IMR-90 (cell line): Measurements from ENCODE around the gene MYOF. TPM values are rescaled to one million over a fixed set of nuclear protein-coding genes. Genes with fewer than 3 reads are reported as not detected.

ENCODE experiments used
- ATAC-seq: fragments of 200-7000 bp; cut with Tn5 transposase; 2 replicates; pipeline ENCODE4 v1.9.1; 2020; ENCODE audit warnings: low read depth, mild to moderate bottlenecking, moderate library complexity
- BruUV-seq: library from RNA; stranded (reverse); fragments of 400-500 nt; replicated peaks from 2 replicates; lab custom pipeline; 2021; lab: Mats Ljungman, UMichigan
- CTCF ChIA-PET: fragments of 300-600 bp; formaldehyde crosslinking; extraction: SDS; loops from one replicate; lab custom pipeline; 2021; ENCODE audit warnings: antibody characterized with exemption; lab: Yijun Ruan, JAX
- POLR2A ChIA-PET: fragments of 300-600 bp; sonication (Branson Sonifier 250); formaldehyde crosslinking; loops from one replicate; lab custom pipeline; 2022; ENCODE audit warnings: antibody characterized with exemption; ENCODE audit not compliant: unreplicated experiment; lab: Charles Lee
- DNase-seq: peaks from one replicate; pipeline ENCODE4 v3.0.0; 2013
- H2AFZ ChIP-seq: replicated peaks from 2 replicates; pipeline ENCODE3; 2013; ENCODE audit warnings: low read length, mild to moderate bottlenecking; ENCODE audit not compliant: poor library complexity
- H2AK5ac ChIP-seq: 2 replicates; pipeline ENCODE4 v1.6.1; 2013; ENCODE audit warnings: low read depth, low read length, inconsistent platforms
- H2AK9ac ChIP-seq: replicated peaks from 2 replicates; pipeline ENCODE3; 2013; ENCODE audit warnings: mild to moderate bottlenecking, low read depth, low read length, moderate library complexity; ENCODE audit not compliant: poor library complexity
- H2BK120ac ChIP-seq: 2 replicates; pipeline ENCODE4 v1.6.1; 2013; ENCODE audit warnings: low read depth, low read length, inconsistent platforms
- H2BK15ac ChIP-seq: 3 replicates; pipeline ENCODE4 v1.6.1; 2013; ENCODE audit warnings: low read depth, low read length, inconsistent platforms
- H2BK20ac ChIP-seq: 2 replicates; pipeline ENCODE4 v1.6.1; 2013; ENCODE audit warnings: low read depth, mild to moderate bottlenecking, inconsistent platforms, low read length, moderate library complexity
- H2BK5ac ChIP-seq: 2 replicates; pipeline ENCODE4 v1.6.1; 2013; ENCODE audit warnings: mild to moderate bottlenecking, low read depth, low read length, inconsistent platforms; ENCODE audit not compliant: poor library complexity, severe bottlenecking
- H3K14ac ChIP-seq: replicated peaks from 2 replicates; pipeline ENCODE4 v1.6.1; 2013; ENCODE audit warnings: low read depth, low read length, inconsistent platforms
- H3K18ac ChIP-seq: 2 replicates; pipeline ENCODE4 v1.6.1; 2013; ENCODE audit warnings: low read depth, low read length, control low read depth
- H3K23ac ChIP-seq: 2 replicates; pipeline ENCODE4 v1.6.1; 2013; ENCODE audit warnings: low read depth, low read length, inconsistent platforms
- H3K27ac ChIP-seq: 2 replicates; pipeline ENCODE4 v1.5.1; 2013; ENCODE audit warnings: mild to moderate bottlenecking, control low read depth, low read length; ENCODE audit not compliant: insufficient read depth
- H3K27me3 ChIP-seq: 2 replicates; pipeline ENCODE4 v1.6.1; 2013; ENCODE audit warnings: low read length; ENCODE audit not compliant: control insufficient read depth, insufficient read depth
- H3K36me3 ChIP-seq: 2 replicates; pipeline ENCODE4 v1.6.1; 2013; ENCODE audit warnings: low read length, mixed read lengths; ENCODE audit not compliant: control insufficient read depth, insufficient read depth
- H3K4ac ChIP-seq: 2 replicates; pipeline ENCODE4 v1.6.1; 2013; ENCODE audit warnings: low read depth, low read length, inconsistent platforms
- H3K4me1 ChIP-seq: 2 replicates; pipeline ENCODE4 v1.6.1; 2013; ENCODE audit warnings: low read length, mixed read lengths; ENCODE audit not compliant: control insufficient read depth, insufficient read depth
- H3K4me2 ChIP-seq: 2 replicates; pipeline ENCODE4 v1.6.1; 2013; ENCODE audit warnings: low read depth, mild to moderate bottlenecking, control low read depth, low read length, moderate library complexity
- H3K4me3 ChIP-seq: 2 replicates; pipeline ENCODE4 v1.5.1; 2013; ENCODE audit warnings: low read depth, mild to moderate bottlenecking, control low read depth, low read length, moderate library complexity; ENCODE audit not compliant: insufficient read depth
- H3K56ac ChIP-seq: 2 replicates; pipeline ENCODE4 v1.6.1; 2013; ENCODE audit warnings: low read length, inconsistent platforms; ENCODE audit not compliant: insufficient read depth; ENCODE audit errors: extremely low read depth
- H3K79me1 ChIP-seq, 2 experiments: 2 replicates each; pipeline ENCODE4 v1.6.1; 2013; ENCODE audit warnings: low read length in 2 of 2, inconsistent platforms in 1 of 2, low read depth in 1 of 2
- H3K9ac ChIP-seq: 2 replicates; pipeline ENCODE4 v1.6.1; 2013; ENCODE audit warnings: low read depth, low read length, control low read depth
- H3K9me1 ChIP-seq: 2 replicates; pipeline ENCODE4 v1.6.1; 2013; ENCODE audit warnings: low read length, inconsistent platforms; ENCODE audit not compliant: insufficient read depth
- H3K9me3 ChIP-seq: 2 replicates; pipeline ENCODE4 v1.6.1; 2013; ENCODE audit warnings: low read length; ENCODE audit not compliant: control insufficient read depth, insufficient read depth
- H4K20me1 ChIP-seq: 2 replicates; pipeline ENCODE4 v1.6.1; 2013; ENCODE audit warnings: low read length, inconsistent platforms; ENCODE audit not compliant: insufficient read depth
- H4K5ac ChIP-seq: 2 replicates; pipeline ENCODE4 v1.6.1; 2013; ENCODE audit warnings: mild to moderate bottlenecking, low read depth, low read length, control low read depth
- H4K8ac ChIP-seq, 2 experiments: 2 replicates each; pipeline ENCODE4 v1.6.1; 2013; ENCODE audit warnings: low read depth in 2 of 2, low read length in 2 of 2, control low read depth in 1 of 2, inconsistent platforms in 1 of 2
- H4K91ac ChIP-seq: 2 replicates; pipeline ENCODE4 v1.6.1; 2013; ENCODE audit warnings: low read depth, low read length, inconsistent platforms; ENCODE audit not compliant: insufficient read depth
- POLR2A ChIP-seq: IDR thresholded peaks from 2 replicates; pipeline ENCODE4 v1.6.1; 2012; ENCODE audit warnings: mild to moderate bottlenecking, low read depth, low read length
- WGBS, 2 experiments: methylation state at CpG; one replicate each; pipeline versions ENCODE4 v1.1.5 to v1.1.7; 2013; ENCODE audit warnings: missing lambda C conversion rate in 2 of 2; ENCODE audit not compliant: insufficient read length in 1 of 2; ENCODE audit errors: extremely low coverage in 2 of 2; 5-methylcytosine and 5-hydroxymethylcytosine counted together
- dilution Hi-C: fragments of 300-500 bp; cut with HindIII; formaldehyde crosslinking; loops from one replicate; pipeline ENCODE4 v1.14.3; 2018; ENCODE audit warnings: low sequenced_read_pairs; ENCODE audit not compliant: unreplicated experiment
- in situ Hi-C: fragments of 300-500 bp; cut with MboI; formaldehyde crosslinking; loops from 3 replicates; pipeline ENCODE4 v1.14.3; 2019; ENCODE audit warnings: low sequenced_read_pairs, inconsistent platforms, mixed read lengths
- intact Hi-C: fragments of 100-400 bp; cut with micrococcal nuclease; formaldehyde crosslinking; loops from 2 replicates; pipeline ENCODE4 v1.10.0; 2022
- polyA plus RNA-seq, 3 experiments: library from polyadenylated mRNA; depleted of rRNA; stranded (reverse); fragments of >200 nt; gene quantifications; 2 replicates each; pipeline ENCODE4 v1.2.3, GENCODE V29; 2012; ENCODE audit warnings: low replicate concordance in 1 of 3
- total RNA-seq: library from RNA; depleted of rRNA; stranded (reverse); fragments of >200 nt; gene quantifications from 2 replicates; pipeline ENCODE4 v1.2.3, GENCODE V29; 2012

Gene MYOF
- total and polyA plus RNA-seq, 2 of the 4 experiments (the other 2 are of a cell fraction), result 221 to 281 TPM

DNA sequence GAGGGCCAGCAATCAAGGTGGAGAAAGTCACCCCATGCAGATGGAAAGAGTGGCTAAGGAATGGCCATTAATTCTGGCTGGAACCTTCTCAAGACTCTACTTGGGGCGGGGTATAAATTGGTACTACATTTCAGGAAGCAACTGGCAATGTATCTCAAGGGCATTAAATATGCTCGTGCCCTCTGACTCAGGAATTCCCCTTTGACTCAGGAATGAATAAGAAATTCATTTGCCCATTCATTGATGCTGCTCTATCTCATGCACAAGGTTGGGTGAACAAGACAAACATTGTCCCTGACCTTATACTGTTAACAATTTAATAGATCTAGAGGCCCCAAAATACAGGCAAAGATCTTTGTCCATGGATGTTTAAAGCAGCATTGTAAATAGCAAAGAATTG is 188.1 kb downstream of the MYOF start:
- Histone ChIP-seq H3K18ac (no peak overlapping the region), H2BK5ac (no peak overlapping the region), H3K4ac (no peak overlapping the region), H3K27ac (no peak overlapping the region), H3K9ac (no peak overlapping the region), H3K4me3 (no peak overlapping the region), H4K5ac (no peak overlapping the region), H3K4me2 (no peak overlapping the region), H2AK5ac (no peak overlapping the region), H3K14ac (no peak overlapping the region), H2BK15ac (no peak overlapping the region), H3K56ac (no peak overlapping the region), H4K8ac (no peak overlapping the region), H3K27me3 (no peaks in the 10 kb centered on the region), H3K9me1 (peaks cover 4% of the 10 kb centered on the region), H4K91ac (no peak overlapping the region), H2AK9ac (no peak overlapping the region), H2AFZ (no peak overlapping the region), H3K9me3 (no peaks in the 10 kb centered on the region), H3K23ac (no peak overlapping the region), H2BK20ac (no peak overlapping the region), H3K4me1 (no peaks in the 10 kb centered on the region), H3K79me1 (no peaks in the 10 kb centered on the region), H4K20me1 (no peaks in the 10 kb centered on the region), H2BK120ac (no peak overlapping the region), H3K36me3 (no peaks in the 10 kb centered on the region)
- in situ Hi-C loops (loop anchor here (5.0 kb wide), 1 partner anchor 212 kb away; no protein-coding TSS in a partner anchor), intact Hi-C loops (no loop called here), dilution Hi-C loops (loop anchor here (25.0 kb wide), 1 partner anchor 182 kb away; no protein-coding TSS in a partner anchor)
- POLR2A ChIA-PET, result no interaction called here
- DNase-seq, result no peak
- WGBS, 2 experiments, result no CpG with 5 or more reads among the region's 2 CpGs
- ATAC-seq, result no peak
- CTCF ChIA-PET, result no interaction called here
- no TSS peak for BruUV-seq
- no peak for TF ChIP-seq POLR2A
